ENCODE measurements around the gene ANAPC15.

ANAPC15 gene

DNA sequence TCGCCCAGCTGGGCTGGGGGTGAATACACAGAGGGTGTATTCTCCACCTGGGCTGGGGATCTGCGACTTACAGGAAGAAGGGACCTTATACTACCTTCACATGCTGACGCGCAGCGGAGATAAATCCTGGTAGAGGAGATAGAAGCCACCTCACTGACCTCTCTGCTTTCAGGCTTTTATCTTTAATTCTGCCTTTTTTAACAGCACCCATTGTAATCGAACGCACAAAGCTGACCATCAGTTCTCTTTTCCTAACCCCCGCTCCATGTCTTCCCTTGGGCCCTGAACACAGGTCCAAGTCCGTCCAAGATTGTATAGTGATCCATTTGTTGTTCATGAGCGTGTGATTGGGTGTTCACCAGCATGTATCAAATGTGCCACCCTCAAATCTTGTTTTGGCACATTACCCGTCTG is 8.7 kb downstream of the ANAPC15 start:
- peak overlapping the region; percentile 45; the same call in 1 of the 2 replicates for H2AFZ ChIP-seq (ENCODE audit: low read depth)
- no peak overlapping the region for H3K4me3 ChIP-seq (IDR thresholded peaks at IDR 0.05; ENCODE audit: insufficient read depth, low read depth, low read length)
- H3K27ac ChIP-seq, result no peak overlapping the region; the same call in 1 of the 2 replicates
- no peaks in the 10 kb centered on the region for H4K20me1 ChIP-seq (ENCODE audit: insufficient read depth)
- no peaks in the 10 kb centered on the region for H3K27me3 ChIP-seq (ENCODE audit: insufficient read depth, low read depth)
- H3K36me3 ChIP-seq (ENCODE audit: insufficient read depth), result no peaks in the 10 kb centered on the region
- TF ChIP-seq, protein P1, sequence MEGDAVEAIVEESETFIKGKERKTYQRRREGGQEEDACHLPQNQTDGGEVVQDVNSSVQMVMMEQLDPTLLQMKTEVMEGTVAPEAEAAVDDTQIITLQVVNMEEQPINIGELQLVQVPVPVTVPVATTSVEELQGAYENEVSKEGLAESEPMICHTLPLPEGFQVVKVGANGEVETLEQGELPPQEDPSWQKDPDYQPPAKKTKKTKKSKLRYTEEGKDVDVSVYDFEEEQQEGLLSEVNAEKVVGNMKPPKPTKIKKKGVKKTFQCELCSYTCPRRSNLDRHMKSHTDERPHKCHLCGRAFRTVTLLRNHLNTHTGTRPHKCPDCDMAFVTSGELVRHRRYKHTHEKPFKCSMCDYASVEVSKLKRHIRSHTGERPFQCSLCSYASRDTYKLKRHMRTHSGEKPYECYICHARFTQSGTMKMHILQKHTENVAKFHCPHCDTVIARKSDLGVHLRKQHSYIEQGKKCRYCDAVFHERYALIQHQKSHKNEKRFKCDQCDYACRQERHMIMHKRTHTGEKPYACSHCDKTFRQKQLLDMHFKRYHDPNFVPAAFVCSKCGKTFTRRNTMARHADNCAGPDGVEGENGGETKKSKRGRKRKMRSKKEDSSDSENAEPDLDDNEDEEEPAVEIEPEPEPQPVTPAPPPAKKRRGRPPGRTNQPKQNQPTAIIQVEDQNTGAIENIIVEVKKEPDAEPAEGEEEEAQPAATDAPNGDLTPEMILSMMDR (conservative IDR thresholded peaks at IDR 0.05; ENCODE audit: low read depth, low read length), result peak; percentile 48
- H3K9ac ChIP-seq, result no peak overlapping the region
- H3K4me1 ChIP-seq (ENCODE audit: low read depth, poor library complexity, severe bottlenecking), result peaks cover 11% of the 10 kb centered on the region
- peak overlapping the region; percentile 59 for H3K4me2 ChIP-seq
- H3K79me2 ChIP-seq (ENCODE audit: insufficient read depth, low read depth), result peaks cover 28% of the 10 kb centered on the region; the same call in 1 of the 2 replicates

DNA sequence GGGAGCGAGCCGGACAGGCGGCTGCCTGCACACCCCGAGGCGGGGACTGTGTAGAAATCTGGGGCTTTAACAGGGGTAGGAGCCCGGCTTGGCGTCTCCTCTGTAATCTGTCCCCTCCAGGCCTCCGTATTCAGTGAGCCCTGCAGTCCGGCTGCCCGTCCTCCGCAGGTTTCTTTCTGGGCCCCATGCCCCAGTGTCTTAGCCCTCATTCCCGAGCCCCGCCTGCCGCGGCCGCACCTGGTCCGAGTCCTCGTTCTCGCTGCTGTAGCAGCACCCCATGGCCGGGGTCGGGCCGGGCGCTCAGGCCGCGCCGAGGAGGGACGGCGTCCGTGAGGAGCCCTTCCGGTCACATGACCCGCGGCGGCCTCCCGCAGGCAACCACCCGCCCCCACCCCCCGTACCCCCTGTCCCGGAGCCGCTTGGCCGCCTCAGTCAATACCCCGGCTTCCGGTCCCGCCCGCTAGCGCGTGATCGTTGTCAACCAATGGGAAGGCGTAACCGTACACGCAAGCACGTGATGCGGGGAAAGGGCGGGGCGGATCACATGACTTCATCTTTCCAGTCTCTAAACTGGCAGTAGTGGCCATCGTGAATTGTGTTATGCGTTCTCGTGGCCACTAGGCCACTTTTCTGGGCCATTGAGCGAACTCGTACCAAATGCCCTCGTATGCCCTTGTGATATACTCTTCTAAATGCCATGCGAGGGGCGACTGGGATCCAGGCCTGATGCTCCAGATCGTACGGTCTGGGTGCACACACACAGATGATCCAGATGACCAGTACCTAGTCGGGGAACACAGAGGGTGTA is 9.3 kb downstream of the ANAPC15 start, which contains the start of gene LAMTOR1:
LAMTOR1 (minus strand) TSS at position 352 of the 808 bp plus-strand sequence; CDS start at position 279, 73 bp downstream.
- peaks cover 28% of the 10 kb centered on the region; the same call in 1 of the 2 replicates for H3K79me2 ChIP-seq (ENCODE audit: insufficient read depth, low read depth)
- H3K9ac ChIP-seq, result peak within 1 kb of the TSS; percentile 93
- TF ChIP-seq, protein P1 (conservative IDR thresholded peaks at IDR 0.05; ENCODE audit: low read depth, low read length), result peak; percentile 64
- H4K20me1 ChIP-seq (ENCODE audit: insufficient read depth), result no peaks in the 10 kb centered on the region
- peaks cover 11% of the 10 kb centered on the region for H3K4me1 ChIP-seq (ENCODE audit: low read depth, poor library complexity, severe bottlenecking)
- peak within 1 kb of the TSS; percentile 31 for H3K4me3 ChIP-seq (IDR thresholded peaks at IDR 0.05; ENCODE audit: insufficient read depth, low read depth, low read length)
- no peaks in the 10 kb centered on the region for H3K27me3 ChIP-seq (ENCODE audit: insufficient read depth, low read depth)
- H3K36me3 ChIP-seq (ENCODE audit: insufficient read depth), result no peaks in the 10 kb centered on the region
- H2AFZ ChIP-seq (ENCODE audit: low read depth), result peak within 1 kb of the TSS; percentile 78
- peak within 1 kb of the TSS; percentile 70 for H3K4me2 ChIP-seq
- H3K27ac ChIP-seq, result peak within 1 kb of the TSS; percentile 82

DNA sequence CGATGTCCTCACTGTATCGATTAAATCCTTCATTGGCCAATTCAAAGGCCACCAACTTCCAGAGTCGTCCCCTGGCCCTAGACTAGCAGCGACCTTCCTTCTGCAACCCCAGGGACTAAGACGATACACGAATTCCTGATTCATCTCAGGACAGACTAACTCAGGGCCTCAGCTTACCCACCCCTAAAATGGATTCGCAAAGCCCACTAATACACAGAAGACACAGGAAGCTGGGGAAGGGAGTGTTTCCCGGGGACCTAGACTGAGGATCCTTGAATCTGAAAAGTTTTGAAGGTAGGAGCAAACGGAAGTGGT is 9.9 kb downstream of the ANAPC15 start:
- H3K9ac ChIP-seq, result peak overlapping the region; percentile 93
- H3K27ac ChIP-seq, result peak overlapping the region; percentile 82
- no peaks in the 10 kb centered on the region for H4K20me1 ChIP-seq (ENCODE audit: insufficient read depth)
- H2AFZ ChIP-seq (ENCODE audit: low read depth), result peak overlapping the region; percentile 78
- no peaks in the 10 kb centered on the region for H3K27me3 ChIP-seq (ENCODE audit: insufficient read depth, low read depth)
- peaks cover 28% of the 10 kb centered on the region; the same call in 1 of the 2 replicates for H3K79me2 ChIP-seq (ENCODE audit: insufficient read depth, low read depth)
- TF ChIP-seq, protein P1 (conservative IDR thresholded peaks at IDR 0.05; ENCODE audit: low read depth, low read length), result no peak
- H3K4me2 ChIP-seq, result peak overlapping the region; percentile 70
- H3K4me1 ChIP-seq (ENCODE audit: low read depth, poor library complexity, severe bottlenecking), result peaks cover 11% of the 10 kb centered on the region
- no peaks in the 10 kb centered on the region for H3K36me3 ChIP-seq (ENCODE audit: insufficient read depth)
- peak overlapping the region; percentile 31 for H3K4me3 ChIP-seq (IDR thresholded peaks at IDR 0.05; ENCODE audit: insufficient read depth, low read depth, low read length)

DNA sequence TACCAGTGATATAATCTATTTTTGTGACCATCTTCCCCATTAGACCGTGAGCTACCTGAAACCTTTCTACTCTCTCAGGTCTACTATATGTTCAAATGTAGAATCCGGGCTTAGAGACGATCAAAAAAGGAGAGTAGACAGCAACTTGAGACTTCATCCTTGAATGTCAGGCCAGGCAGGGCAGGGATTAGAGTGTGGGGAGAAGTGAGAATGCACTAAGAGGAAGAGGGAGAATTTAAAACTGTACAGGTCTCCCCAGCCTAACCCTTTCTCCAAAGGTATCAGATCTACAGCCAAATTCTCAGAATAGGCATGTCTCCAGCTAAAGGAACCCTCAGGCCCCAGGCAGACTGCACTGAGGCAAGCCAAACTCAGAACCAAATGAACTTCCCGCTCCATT is 10.3 kb downstream of the ANAPC15 start:
- H4K20me1 ChIP-seq (ENCODE audit: insufficient read depth), result no peaks in the 10 kb centered on the region
- TF ChIP-seq, protein P1 (conservative IDR thresholded peaks at IDR 0.05; ENCODE audit: low read depth, low read length), result no peak
- peak overlapping the region; percentile 82; the same call in 1 of the 2 replicates for H3K27ac ChIP-seq
- peaks cover 28% of the 10 kb centered on the region; the same call in 1 of the 2 replicates for H3K79me2 ChIP-seq (ENCODE audit: insufficient read depth, low read depth)
- peak overlapping the region; percentile 31 for H3K4me3 ChIP-seq (IDR thresholded peaks at IDR 0.05; ENCODE audit: insufficient read depth, low read depth, low read length)
- no peaks in the 10 kb centered on the region for H3K27me3 ChIP-seq (ENCODE audit: insufficient read depth, low read depth)
- peak overlapping the region; percentile 70 for H3K4me2 ChIP-seq
- H3K36me3 ChIP-seq (ENCODE audit: insufficient read depth), result no peaks in the 10 kb centered on the region
- H2AFZ ChIP-seq (ENCODE audit: low read depth), result peak overlapping the region; percentile 78; the same call in 1 of the 2 replicates
- peak overlapping the region; percentile 93; the same call in 1 of the 2 replicates for H3K9ac ChIP-seq
- H3K4me1 ChIP-seq (ENCODE audit: low read depth, poor library complexity, severe bottlenecking), result peaks cover 11% of the 10 kb centered on the region
